Epithelial cell of prostate (primary cell): ENCODE results near the gene CLCA2.

Experiments used
- DNase-seq: peaks from one replicate; pipeline ENCODE4 v3.0.0-alpha.2; 2011; ENCODE audit warnings: low read depth, low spot score
- H3K27ac ChIP-seq: fragments of 450-650 bp; 2 replicates; pipeline ENCODE4 v1.5.1; 2017; ENCODE audit warnings: mild to moderate bottlenecking

CLCA2 gene

DNA sequence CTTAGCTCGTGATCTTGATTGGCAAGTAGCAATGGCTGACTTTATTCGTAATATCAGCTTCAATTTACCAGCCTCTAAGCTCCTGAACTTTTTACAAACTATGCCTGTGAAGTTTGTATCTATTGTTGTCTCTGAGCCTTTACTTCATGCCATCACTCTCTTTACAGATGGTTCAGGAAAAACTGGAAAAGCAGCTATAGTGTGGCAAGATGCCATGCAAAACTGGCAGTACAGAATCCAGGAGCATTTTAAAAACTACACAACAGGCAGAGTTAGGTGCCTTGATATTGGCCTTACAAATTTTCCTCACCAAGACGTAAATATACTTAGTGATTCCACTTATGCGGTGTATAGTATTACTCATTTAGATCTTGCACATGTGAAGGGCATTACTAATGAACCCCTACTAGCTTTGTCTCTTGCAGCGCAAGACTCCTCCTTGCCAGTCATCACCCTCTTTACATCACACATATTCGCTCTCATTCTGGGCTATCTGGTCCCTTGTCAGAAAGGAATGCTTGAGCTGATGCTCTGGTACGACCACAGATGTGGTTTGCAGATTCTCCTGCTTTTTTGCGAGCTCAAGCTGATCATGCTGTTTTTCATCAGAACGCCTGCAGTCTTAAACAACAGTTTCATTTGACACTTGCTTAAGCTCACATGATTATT, 81.1 kb downstream of the CLCA2 start:
- H3K27ac ChIP-seq: peak overlapping the region; percentile 39
- peak; percentile 31 for DNase-seq

- no peak for DNase-seq
- H3K27ac ChIP-seq: peak overlapping the region; percentile 39
These were observed 81.6 kb downstream of the CLCA2 start for GRCh38 chr1:86505564-86505902.
